Measurements from ENCODE around the gene MACROD2.

- TF ChIP-seq CTCF (IDR thresholded peaks at IDR 0.05) = no peak
- TF ChIP-seq POLR2A (IDR thresholded peaks at IDR 0.05) = no peak
- TF ChIP-seq EP300 (IDR thresholded peaks at IDR 0.05) = no peak
These were observed 1892.1 kb downstream of the MACROD2 start for GRCh38 chr20:15887387-15887786.

Measured in ovary (tissue), 3 donors.